SU-DHL-6 (cell line): Measurements from ENCODE around the gene ICA1.

Experiments
- EZH2phosphoT487 ChIP-seq: fragments of 200-600 bp; sonication (generic), shearing (Covaris generic); conservative IDR thresholded peaks from 2 replicates; pipeline ENCODE4 v1.6.1; 2018; ENCODE audit warnings: mild to moderate bottlenecking, antibody characterized with exemption, low read length, moderate library complexity, mixed read lengths
- TF ChIP-seq, protein P1 (sequence below): fragments of 200-600 bp; sonication (generic); IDR thresholded peaks from one replicate; pipeline ENCODE4 v1.5.1; 2017; ENCODE audit warnings: antibody characterized with exemption, mild to moderate bottlenecking, low read length, moderate library complexity; ENCODE audit not compliant: insufficient read depth, poor library complexity, severe bottlenecking

DNA sequence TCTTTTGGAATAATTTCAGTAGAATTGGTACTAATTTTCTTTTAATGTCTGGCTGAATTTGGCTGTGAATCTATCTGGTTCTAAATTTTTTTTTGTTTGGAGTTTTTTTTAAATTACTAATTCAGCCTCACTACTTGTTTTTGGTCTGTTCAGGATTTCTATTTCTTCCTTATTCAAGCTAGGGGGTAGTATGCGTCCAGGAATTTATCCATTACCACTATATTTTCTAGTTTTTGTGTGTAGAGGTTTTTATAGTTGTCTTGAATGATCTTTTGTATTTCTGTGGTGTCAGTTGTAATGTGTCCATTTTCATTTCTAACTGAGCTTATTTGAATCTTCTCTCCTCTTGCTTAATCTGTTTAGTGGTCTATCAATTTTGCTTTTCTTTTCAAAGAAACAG is 48.9 kb upstream of the ICA1 start:
- TF ChIP-seq, protein P1, sequence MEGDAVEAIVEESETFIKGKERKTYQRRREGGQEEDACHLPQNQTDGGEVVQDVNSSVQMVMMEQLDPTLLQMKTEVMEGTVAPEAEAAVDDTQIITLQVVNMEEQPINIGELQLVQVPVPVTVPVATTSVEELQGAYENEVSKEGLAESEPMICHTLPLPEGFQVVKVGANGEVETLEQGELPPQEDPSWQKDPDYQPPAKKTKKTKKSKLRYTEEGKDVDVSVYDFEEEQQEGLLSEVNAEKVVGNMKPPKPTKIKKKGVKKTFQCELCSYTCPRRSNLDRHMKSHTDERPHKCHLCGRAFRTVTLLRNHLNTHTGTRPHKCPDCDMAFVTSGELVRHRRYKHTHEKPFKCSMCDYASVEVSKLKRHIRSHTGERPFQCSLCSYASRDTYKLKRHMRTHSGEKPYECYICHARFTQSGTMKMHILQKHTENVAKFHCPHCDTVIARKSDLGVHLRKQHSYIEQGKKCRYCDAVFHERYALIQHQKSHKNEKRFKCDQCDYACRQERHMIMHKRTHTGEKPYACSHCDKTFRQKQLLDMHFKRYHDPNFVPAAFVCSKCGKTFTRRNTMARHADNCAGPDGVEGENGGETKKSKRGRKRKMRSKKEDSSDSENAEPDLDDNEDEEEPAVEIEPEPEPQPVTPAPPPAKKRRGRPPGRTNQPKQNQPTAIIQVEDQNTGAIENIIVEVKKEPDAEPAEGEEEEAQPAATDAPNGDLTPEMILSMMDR: no peak
- no peak for TF ChIP-seq EZH2phosphoT487
